Upper lobe of left lung (tissue), 6 donors: ENCODE measurements around the gene PIAS4. TPM values are rescaled to one million over a fixed set of nuclear protein-coding genes. Genes with fewer than 3 reads are reported as not detected.

Experiments used
- ATAC-seq, 2 donors: fragments of 200-7000 bp; cut with Tn5 transposase; one replicate each; pipeline ENCODE4 v1.9.1; 2022; ENCODE audit warnings: mild to moderate bottlenecking in 2 of 2, moderate library complexity in 2 of 2; ENCODE audit not compliant: low FRiP score in 2 of 2
- DNase-seq, 2 donors: peaks; one replicate each; pipeline ENCODE4 v3.0.0-alpha.2; 2019 to 2020
- H3K27ac ChIP-seq, 4 donors: fragments of 200-600 bp; sonication (generic); one replicate each; pipeline ENCODE4 v1.5.1; 2016 to 2019
- H3K27me3 ChIP-seq, 4 donors: fragments of 200-600 bp; sonication (generic); one replicate each; pipeline ENCODE4 v1.5.1; 2017 to 2019
- H3K36me3 ChIP-seq, 4 donors: fragments of 200-600 bp; sonication (generic); one replicate each; pipeline ENCODE4 v1.5.1; 2016 to 2019
- H3K4me1 ChIP-seq, 4 donors: fragments of 200-600 bp; sonication (generic); one replicate each; pipeline ENCODE4 v1.5.1; 2018 to 2019
- H3K4me3 ChIP-seq, 4 donors: fragments of 200-600 bp; sonication (generic); one replicate each; pipeline ENCODE4 v1.5.1; 2017 to 2019; ENCODE audit warnings: mild to moderate bottlenecking in 2 of 4, moderate library complexity in 1 of 4
- H3K9me3 ChIP-seq, 4 donors: fragments of 200-600 bp; sonication (generic); one replicate each; pipeline ENCODE4 v1.5.1; 2018 to 2019
- CTCF ChIP-seq, 6 experiments: fragments of 450-650 bp in 4 of 6; fragments of 200-600 bp in 2 of 6; sonication (generic) in 2 of 6; IDR thresholded peaks; one replicate each; pipeline ENCODE4 v1.5.1; 2016 to 2019; ENCODE audit warnings: antibody characterized with exemption in 6 of 6
- EP300 ChIP-seq, 4 donors: sonication (generic); formaldehyde crosslinking; IDR thresholded peaks; one replicate each; pipeline ENCODE4 v1.5.1; 2017; ENCODE audit warnings: antibody characterized with exemption in 4 of 4, control low read depth in 2 of 4
- POLR2A ChIP-seq, 4 donors: fragments of 450-650 bp; IDR thresholded peaks; one replicate each; pipeline ENCODE4 v1.5.1; 2016 to 2017; ENCODE audit warnings: antibody characterized with exemption in 4 of 4, mild to moderate bottlenecking in 2 of 4
- POLR2AphosphoS5 ChIP-seq, 2 donors: sonication (generic); formaldehyde crosslinking; IDR thresholded peaks; one replicate each; pipeline ENCODE4 v1.5.1; 2017; ENCODE audit warnings: antibody characterized with exemption in 2 of 2
- WGBS, 2 donors: methylation state at CpG; one replicate each; pipeline ENCODE4 v1.1.5; 2017 to 2018; 5-methylcytosine and 5-hydroxymethylcytosine counted together
- total RNA-seq, 6 donors: library from RNA; depleted of rRNA in 4 of 6; stranded (reverse); fragments of >200 nt in 4 of 6; gene quantifications; one replicate each; pipeline versions ENCODE4 v1.1.0 to v1.2.1, GENCODE V29; 2016 to 2021
- donor health status: DM: no; HTN: no; CAD: no; lungs with moderate emphysema.
- donor health status: DM: no; HTN: yes; CAD: no; lungs with severe emphysema.

Gene PIAS4
- total RNA-seq, 6 donors from 2014 or later: 13.7 to 53.4 (median 21.9) TPM

DNA sequence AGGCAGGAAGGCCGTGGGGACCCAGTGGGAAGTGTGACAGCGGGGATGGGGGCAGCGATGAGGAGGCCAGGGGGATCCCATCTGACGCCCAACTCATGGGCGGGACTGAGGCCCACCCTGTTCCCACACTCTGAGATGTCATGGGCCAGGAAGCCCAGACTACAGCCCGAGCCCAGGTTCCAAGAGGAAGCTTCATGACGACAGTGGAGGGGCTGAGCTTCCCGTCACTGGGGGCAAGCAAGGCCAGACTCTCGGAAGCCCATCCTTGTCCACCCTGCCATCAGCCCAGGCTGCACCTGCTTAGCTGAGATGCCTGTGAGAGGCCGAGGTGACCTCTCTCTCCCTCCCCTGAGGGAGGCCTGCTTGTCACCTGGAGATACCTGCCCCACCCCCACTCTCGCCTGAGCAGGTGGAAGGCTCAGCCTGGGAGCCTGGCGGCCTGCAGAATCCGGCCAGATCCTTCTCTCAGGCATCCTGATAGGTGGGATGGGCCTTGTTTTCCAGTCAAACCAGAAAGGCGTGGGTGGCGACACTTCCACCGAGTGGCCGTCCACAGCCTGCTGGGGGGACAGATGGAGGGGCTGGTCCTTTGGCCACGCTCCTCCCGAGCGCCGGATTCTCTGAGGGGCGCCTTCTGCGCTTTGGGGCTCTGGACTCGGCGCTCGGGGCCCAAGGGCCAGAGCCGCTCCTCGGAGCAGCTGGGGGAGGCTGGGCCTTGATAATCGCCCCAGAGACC is 54.3 kb downstream of the PIAS4 start:
- H3K9me3 ChIP-seq: no peaks in the 10 kb centered on the region
- TF ChIP-seq EP300 (IDR thresholded peaks at IDR 0.05) (peak in 1 of 4 donors; percentile 21), CTCF (IDR thresholded peaks at IDR 0.05) (no peak), POLR2AphosphoS5 (IDR thresholded peaks at IDR 0.05) (peak in 1 of 2 donors; percentile 36), POLR2A (IDR thresholded peaks at IDR 0.05) (no peak)
- H3K27me3 ChIP-seq: no peaks in the 10 kb centered on the region
- H3K27ac ChIP-seq: peak overlapping the region; percentile 91 to 98 (median 96)
- peak overlapping the region in 3 of 4 donors; percentile 31 to 100 (median 50) for H3K4me3 ChIP-seq
- ATAC-seq: no peak
- H3K4me1 ChIP-seq: peaks cover 66 to 78% (median 71%) of the 10 kb centered on the region in 4 donors
- peak; percentile 72 to 83 for DNase-seq
- WGBS, 2 donors: 47 to 53% methylated on average over 8 to 24 of the region's 29 CpGs
- peaks cover 0 to 12% (median 4%) of the 10 kb centered on the region in 4 donors for H3K36me3 ChIP-seq

- DNase-seq: peak in 1 of 2 donors; percentile 82
- ATAC-seq: no peak
- Histone ChIP-seq H3K4me1 (peaks cover 59 to 72% (median 68%) of the 10 kb centered on the region in 4 donors), H3K27ac (peak overlapping the region; percentile 96 to 98 (median 97)), H3K36me3 (peaks cover 0 to 12% (median 4%) of the 10 kb centered on the region in 4 donors), H3K4me3 (peak overlapping the region in 2 of 4 donors; percentile 100), H3K27me3 (no peaks in the 10 kb centered on the region), H3K9me3 (no peaks in the 10 kb centered on the region)
- 74 to 79% methylated on average over 16 to 18 of the region's 30 CpGs for WGBS, 2 donors
- TF ChIP-seq EP300 (IDR thresholded peaks at IDR 0.05): no peak
These were observed 55.2 kb downstream of the PIAS4 start for GRCh38 chr19:4062419-4063368.

- peak overlapping the region; percentile 80 to 100 (median 92) for H3K4me3 ChIP-seq
- peaks cover 0 to 12% (median 4%) of the 10 kb centered on the region in 4 donors for H3K36me3 ChIP-seq
- no peaks in the 10 kb centered on the region for H3K9me3 ChIP-seq
- H3K27me3 ChIP-seq: no peaks in the 10 kb centered on the region
- WGBS, 2 donors: 27 to 46% methylated on average over 17 to 26 of the region's 31 CpGs
- TF ChIP-seq POLR2A (IDR thresholded peaks at IDR 0.05) (peak in 1 of 4 donors; percentile 26), POLR2AphosphoS5 (IDR thresholded peaks at IDR 0.05) (no peak), EP300 (IDR thresholded peaks at IDR 0.05) (no peak), CTCF (IDR thresholded peaks at IDR 0.05) (peak in 1 of 6 experiments; percentile 8)
- DNase-seq (no peak), ATAC-seq (no peak)
- H3K27ac ChIP-seq: peak overlapping the region; percentile 96 to 98 (median 97)
- H3K4me1 ChIP-seq: peaks cover 59 to 72% (median 67%) of the 10 kb centered on the region in 4 donors
These were observed 56.0 kb downstream of the PIAS4 start for GRCh38 chr19:4063369-4064148.

DNA sequence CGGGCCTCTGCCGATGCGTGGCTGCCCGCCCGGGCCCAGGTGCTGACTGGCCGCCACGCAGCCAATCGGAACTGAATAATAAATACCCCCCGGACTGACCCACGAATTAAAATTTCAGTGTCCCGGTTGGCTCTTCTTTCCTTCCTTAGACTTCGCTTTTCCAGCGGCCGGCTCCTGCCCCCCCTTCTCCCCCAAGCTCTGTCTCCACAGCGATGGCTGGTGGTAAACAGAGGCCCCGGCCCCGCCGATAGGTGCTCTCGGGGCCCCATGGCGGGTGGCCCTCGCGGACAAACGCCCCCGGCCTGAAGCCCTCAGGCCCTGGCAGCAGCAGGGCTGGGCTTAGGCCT is 56.6 kb downstream of the PIAS4 start:
- peaks cover 59 to 72% (median 65%) of the 10 kb centered on the region in 4 donors for H3K4me1 ChIP-seq
- H3K36me3 ChIP-seq: peaks cover 0 to 12% (median 4%) of the 10 kb centered on the region in 4 donors
- no peak for TF ChIP-seq EP300 (IDR thresholded peaks at IDR 0.05)
- peak in 1 of 4 donors; percentile 8 for TF ChIP-seq POLR2A (IDR thresholded peaks at IDR 0.05)

GRCh38 chr19:4064496-4065260 is 57.1 kb downstream of the PIAS4 start:
- Histone ChIP-seq H3K36me3 (peaks cover 0 to 12% (median 4%) of the 10 kb centered on the region in 4 donors), H3K4me1 (peaks cover 56 to 72% (median 65%) of the 10 kb centered on the region in 4 donors), H3K9me3 (no peaks in the 10 kb centered on the region), H3K4me3 (peak overlapping the region; percentile 80 to 100 (median 92)), H3K27ac (peak overlapping the region; percentile 96 to 98 (median 97)), H3K27me3 (no peaks in the 10 kb centered on the region)
- TF ChIP-seq POLR2A (IDR thresholded peaks at IDR 0.05) (no peak), CTCF (IDR thresholded peaks at IDR 0.05) (peak in 1 of 6 experiments; percentile 24), POLR2AphosphoS5 (IDR thresholded peaks at IDR 0.05) (peak in 1 of 2 donors; percentile 22), EP300 (IDR thresholded peaks at IDR 0.05) (no peak)
- ATAC-seq (no peak), DNase-seq (peak; percentile 61 to 90)
- WGBS, 2 donors: 0% methylated on average over 4 to 22 of the region's 57 CpGs

More for the DNA sequence above, 56.6 kb downstream of the PIAS4 start:
- peak overlapping the region; percentile 80 to 100 (median 92) for H3K4me3 ChIP-seq
- DNase-seq: peak; percentile 24 to 87
- peak overlapping the region; percentile 96 to 98 (median 97) for H3K27ac ChIP-seq
- no peaks in the 10 kb centered on the region for H3K9me3 ChIP-seq
- H3K27me3 ChIP-seq: no peaks in the 10 kb centered on the region
- 4 to 6% methylated on average over 20 to 24 of the region's 24 CpGs for WGBS, 2 donors
- no peak for ATAC-seq
